NOMO-1 treated with dmso at 0.1 percent for 144 hours (cell line): ENCODE measurements around the gene TMEM150B.
A peak's percentile ranks its signal among the peaks of the same experiment; 100 is the strongest.

Experiments used
- DNase-seq: peaks from one replicate; lab custom pipeline; 2025; ENCODE audit not compliant: unreplicated experiment; lab: John Stamatoyannopoulos, UW

TMEM150B gene

DNA sequence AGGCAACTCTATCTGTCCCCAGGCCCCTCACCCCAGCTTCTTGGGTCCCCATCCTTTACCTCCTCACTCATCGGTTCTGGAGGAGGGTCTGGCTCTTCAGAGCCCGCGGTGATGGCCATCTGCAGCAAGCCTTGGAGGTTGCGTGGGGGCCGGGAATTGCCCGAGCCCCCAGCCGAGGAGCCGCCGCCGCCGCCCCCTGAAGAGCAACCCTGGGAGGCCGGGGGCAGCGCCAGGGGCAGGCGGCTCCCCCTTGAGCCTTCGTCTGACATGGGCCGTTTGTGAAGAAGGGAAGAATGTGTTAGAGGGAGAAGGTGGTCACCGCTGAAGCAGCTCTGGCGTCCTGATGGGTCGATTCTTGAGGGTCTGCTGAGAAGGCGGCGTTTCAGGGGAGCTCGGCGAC, 45.8 kb downstream of the TMEM150B start:
- no peak for DNase-seq

DNA sequence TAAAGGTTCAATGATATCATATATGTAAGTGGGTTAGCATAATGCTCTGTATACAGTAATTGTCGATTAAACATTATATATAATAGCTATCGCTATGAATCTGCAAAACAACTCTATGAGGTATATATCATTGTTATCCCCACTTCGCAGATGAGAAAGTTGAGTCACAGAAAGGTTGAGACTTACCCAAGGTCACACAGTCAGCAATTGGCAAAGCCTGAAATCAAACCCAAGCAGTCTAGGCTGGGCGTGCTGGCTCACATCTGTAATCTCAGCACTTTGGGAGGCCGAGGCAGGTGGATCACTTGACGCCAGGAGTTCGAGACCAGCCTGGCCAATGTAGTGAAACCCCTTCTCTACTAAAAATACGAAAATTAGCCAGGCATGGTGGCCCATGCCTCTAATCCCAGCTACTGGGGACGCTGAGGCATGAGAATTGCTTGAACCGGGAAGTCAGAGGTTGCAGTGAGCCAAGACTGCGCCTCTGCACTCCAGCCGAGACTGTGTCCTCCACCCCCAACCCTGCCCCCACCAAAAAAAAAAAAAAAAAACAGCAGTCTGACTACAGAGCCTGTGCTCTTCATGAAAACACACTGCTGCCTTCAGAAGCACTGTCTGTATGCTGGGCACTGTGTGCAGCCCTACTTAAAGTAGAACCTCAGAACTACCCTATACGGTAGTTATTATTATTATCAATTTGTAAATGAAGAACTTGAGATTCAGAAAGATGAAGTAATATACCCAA, 46.6 kb downstream of the TMEM150B start:
- DNase-seq = no peak

DNA sequence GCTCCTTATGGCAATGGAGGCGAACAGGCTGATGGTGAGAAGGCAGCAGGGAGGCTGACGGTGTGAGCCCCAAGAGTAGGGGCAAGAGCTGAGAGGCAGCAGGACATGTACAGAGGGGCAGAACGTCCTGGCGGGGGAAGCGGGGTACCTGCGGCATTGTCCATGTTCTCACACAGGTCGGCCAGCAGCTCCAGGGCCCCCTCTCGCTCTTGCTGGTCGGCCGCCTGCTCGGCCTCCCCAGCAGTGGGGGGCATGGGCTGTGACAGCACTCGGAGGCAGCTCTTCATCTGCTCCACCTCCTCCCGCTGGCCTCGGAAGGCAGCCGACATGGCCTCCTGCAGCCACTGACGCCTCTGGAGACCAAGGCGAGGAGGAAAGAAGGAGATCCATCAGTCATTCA, 47.6 kb downstream of the TMEM150B start:
- no peak for DNase-seq

DNA sequence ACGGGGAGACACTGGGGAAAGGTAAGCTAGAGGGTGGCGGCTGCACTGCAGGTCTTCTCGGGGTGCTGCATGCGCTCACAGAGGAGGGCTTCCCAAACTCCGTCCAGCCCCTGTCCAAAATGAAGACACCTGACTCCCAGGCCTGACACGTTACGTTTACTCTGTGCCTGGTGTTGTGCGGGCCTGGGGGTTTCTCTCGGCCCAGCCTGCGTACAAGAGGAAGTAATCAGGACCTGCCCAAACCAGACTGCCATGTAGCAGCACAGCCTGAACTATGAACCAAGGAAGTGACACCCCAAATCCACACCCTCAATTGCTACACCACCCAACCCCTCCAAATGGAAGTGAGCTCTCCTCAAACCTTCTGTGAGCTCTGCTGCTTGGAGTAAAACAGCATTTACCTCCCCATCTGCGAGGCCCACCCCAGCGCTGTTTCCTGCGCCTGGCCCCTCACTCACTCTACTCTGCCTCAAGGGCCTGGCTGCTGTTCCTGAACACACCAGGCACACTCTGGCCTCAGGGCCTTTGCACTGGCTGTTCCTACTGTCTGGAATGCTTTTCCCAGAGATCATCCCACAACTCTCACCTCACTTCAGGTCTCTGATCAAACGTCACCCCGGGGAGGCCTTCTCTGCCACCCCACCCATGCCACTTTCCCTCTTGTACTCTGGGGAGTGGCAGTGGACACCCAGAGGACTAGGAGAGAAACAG, 48.3 kb downstream of the TMEM150B start:
- DNase-seq = peak; percentile 66

DNA sequence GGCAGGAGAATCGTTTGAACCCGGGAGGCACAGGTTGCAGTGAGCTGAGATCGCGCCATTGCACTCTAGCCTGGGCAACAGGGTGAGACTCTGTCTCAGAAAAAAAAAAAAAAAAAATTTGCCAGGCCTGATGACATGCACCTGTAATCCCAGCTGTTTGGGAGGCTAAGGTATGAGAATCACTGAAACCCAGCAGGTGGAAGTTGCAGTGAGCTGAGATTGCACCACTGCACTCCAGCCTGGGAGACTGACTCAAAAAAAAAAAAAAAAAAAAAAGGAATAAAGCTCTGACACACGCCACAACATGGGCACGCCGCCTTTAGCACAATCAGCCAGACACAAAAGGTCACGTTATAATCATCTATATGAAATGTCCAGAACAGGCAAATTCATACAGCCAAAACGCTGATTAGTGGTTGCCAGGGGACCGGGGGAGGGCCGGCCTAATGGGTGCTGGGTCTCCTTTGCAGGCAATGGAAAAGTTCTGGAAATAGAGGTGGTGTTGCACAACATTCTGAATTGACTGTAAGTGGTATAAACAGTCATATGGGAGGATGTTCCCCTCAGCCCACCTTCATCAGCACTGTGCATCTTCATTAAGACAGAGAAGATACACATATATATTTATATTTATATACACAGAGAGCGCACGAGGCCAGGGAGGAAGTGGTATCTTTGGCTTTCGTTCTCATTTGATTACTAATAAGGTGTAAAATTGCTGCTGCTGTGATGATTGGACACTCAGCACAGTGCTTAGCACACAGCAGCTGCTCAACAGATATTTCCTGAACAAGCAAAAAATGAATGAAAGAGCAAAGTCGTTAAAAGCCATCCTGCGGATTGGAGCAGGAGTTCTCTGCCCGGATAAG, 49.1 kb downstream of the TMEM150B start:
- DNase-seq = peak; percentile 47

DNA sequence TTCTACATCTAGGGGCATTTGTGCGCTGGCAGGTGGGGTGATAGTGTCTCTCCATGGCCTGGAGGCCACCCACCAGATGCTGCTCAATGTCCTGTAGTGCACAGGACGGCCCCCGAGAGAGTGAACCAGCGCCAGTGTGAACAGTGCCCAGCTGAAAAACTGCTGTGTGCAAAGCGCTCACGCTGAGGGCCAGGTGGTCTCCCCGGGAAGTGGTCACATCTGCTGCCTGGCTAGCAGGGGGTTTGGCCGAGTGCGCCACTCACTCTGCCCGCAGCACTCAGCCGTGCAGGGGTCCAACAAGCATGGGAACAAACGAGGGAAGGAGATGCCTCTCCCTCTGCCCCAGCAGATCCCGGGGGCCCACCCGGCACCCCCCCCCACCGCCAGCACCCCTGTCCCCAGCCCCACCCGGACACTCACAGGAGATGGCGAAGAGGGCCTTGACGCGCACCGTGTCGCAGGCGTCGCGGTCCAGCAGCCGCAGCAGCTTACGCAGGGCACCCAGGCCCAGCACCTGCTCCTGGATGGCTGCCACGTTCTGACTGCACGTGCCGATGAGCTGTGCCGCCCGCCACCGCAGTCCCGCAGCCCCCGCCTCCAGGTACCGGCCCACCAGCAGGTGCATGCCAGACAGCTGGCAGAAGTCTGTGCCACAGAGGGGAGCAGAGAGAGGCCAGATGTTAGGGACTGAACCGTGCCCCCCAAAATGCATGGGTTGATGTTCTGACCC, 51.0 kb downstream of the TMEM150B start:
- DNase-seq = no peak

DNA sequence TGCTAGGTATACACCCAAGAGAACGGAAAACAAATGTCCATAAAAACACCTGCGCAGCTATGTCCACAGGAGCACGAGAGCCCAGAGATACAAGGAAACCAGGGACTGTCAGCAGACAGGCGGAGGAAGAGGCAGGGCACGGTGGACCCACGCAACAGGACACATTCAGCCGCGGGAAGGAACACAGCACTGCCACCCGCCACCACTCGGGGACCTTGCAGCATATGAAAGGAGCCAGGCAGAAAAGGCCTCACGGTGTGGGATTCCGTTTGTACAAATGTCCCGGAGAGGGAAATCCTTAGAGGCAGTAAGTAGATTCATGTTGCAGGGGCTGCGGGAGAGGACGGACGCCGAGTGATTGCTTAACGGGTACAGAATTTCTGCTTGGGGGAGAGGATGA, 53.0 kb downstream of the TMEM150B start:
- DNase-seq = no peak

DNA sequence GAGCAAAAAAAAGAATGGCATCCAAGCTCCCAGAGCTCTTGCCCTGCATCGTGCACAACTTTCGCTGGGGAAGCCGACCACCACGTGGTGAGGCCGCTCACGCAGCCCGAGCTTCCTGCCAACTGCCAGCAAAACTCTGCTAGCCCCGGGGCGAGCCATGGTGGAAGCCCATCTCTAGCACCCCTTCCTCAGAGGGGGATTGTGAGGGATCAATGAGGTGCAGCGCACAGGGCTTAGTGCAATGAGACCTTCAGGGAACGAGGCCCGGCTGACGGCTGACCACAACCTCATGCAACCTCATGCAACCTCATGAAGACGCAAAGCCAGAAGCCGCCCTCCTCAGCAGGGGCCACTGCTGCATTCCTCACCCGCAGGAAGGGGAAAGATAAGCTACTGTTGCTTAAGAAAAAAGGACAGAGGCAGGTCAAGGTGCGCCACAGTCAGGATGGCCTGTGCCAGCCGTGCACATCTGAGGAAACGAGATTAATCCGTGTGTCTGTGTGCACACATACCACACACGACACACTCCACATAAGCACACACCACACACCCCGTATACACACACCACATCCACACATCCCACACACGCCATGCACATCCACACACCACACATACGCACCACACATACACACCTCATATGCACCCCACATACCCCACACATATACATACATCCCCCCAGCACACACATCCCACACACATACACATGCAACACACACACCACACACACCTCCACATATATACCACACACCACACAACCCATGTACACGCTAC, 54.8 kb downstream of the TMEM150B start:
- no peak for DNase-seq

DNA sequence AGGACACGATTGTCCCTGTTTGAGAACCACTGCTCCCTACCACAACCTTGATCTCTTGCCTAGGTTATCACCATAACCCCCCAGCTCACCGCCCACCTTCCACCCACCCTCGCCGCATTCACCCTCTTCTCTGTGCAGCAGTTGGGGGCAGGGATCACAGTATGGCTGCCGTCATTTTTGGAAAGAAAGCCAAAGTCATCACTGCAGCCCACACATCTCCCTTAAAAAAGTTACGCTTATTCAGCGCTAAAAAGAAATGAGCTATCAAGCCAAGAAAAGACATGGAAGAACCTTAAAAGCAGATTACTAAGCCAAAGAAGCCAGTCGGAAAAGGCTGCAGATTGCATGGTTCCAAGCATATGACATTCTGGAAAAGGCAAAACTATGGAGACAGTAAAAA, 55.8 kb downstream of the TMEM150B start:
- no peak for DNase-seq

DNA sequence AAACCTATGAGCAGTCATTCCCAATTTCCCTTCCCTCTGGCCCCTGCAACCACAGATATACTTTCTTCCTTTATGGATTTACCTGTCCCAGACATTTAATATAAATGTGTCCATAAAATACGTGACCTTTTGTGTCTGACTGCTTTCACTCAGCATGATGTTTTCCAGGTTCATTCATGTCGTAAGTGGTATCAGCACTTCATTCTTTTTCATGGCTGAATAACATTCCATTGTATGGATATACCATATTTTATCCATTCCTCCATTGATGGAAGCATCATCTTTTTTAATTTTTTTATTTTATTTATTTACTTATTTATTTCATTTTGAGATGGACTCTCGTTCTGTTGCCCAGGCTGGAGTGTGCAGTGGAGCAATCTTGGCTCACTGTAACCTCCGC, 58.3 kb downstream of the TMEM150B start:
- DNase-seq = no peak

DNA sequence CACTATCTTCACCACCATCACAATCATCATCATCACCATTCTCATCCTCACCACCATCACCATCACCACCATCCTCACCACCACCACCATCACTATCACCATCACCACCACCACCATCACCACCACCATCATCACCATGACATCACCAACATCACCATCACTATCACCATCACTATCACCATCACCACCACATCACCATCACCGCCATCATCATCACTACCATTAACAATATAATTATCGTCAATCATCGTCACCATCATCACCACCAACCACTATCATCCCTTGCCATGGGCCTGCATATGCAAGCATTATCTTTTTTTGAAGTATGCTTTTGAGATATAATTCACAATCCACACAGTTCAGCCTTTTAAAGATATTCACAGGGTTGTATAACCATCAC, 58.7 kb downstream of the TMEM150B start:
- DNase-seq = no peak

DNA sequence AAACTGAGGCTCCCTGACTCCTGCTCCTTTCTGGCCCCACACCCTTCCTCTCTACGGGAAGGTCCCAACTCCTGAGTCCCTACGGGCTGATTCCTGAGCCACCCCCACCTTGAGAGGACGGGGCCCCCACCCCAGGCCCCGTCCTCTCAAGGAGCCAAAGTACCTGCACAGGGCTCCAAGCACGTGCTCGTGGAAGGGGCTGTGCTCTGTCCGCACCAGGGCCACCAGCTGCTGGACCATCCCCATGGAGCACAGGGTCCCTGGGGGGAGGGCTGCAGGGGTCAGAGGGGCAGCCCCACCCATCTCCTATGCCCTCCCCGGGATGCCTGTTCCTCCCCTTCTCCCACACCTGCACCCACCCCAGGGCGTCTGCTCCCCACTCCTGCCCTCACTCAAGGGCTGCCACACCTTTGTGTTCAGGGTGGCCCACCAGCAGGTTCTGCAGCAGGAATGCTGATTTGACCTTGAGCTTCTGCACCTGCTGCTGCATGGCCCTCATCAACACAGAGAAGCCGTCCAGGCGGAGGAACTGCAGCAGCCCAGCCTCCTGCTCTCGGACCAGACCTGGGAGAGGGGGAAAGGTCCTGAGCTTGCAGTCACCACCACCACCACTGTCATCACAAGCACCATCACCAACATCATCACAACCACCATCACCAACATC, 59.3 kb downstream of the TMEM150B start:
- no peak for DNase-seq

DNA sequence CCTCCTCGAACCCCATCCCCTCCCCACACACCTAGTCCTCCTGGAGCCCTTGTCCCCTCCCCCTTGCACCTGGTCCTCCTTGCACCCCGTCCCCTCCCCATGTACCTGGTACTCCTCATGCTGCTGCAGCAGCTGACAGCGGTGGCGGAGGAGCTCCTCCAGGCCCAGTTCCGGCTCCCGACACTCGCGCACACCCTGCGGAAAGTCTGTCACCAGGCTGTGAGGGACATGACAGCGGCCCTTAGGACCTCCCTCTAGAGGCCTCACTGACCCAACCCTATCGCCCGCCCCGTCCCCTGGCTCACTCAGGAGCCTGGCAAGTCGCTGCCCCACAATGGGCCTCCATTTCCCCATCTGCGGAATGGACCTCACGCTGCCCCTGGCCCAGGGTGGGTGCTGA, 60.0 kb downstream of the TMEM150B start:
- DNase-seq = no peak

DNA sequence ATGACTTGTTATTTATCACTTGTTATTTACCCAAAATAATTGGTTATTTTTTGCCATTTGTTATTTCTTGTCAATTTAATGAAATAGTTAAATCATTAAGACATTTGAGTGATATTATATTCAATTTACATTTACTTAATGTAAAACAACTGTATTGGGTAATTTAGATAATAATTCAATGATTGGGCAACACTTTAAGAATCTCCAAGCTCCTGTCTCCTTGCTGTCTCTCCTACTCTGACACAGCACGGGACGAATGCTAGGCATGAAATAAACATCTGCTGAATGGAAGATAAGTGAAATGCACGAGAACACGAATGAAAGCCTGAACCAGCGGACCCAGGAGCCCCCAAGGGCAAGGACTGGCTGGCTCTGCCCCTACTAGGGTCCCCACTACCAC, 60.6 kb downstream of the TMEM150B start:
- DNase-seq = no peak
